Hepatocyte (in vitro differentiated cells): Measurements from ENCODE around the gene NAV2. TPM values are rescaled to one million over a fixed set of nuclear protein-coding genes. Genes with fewer than 3 reads are reported as not detected.

ENCODE experiments used
- DNase-seq: peaks from one replicate; pipeline ENCODE4 v3.0.0-alpha.2; 2016; ENCODE audit warnings: low spot score
- H2AFZ ChIP-seq: fragments of 200-600 bp; sonication (generic); 2 replicates; pipeline ENCODE4 v1.6.0; 2016; ENCODE audit warnings: antibody characterized with exemption, mild to moderate bottlenecking
- H3K27ac ChIP-seq: fragments of 200-600 bp; sonication (generic); 2 replicates; pipeline ENCODE4 v1.5.1; 2016; ENCODE audit warnings: mild to moderate bottlenecking
- H3K27me3 ChIP-seq: fragments of 200-600 bp; sonication (generic); 2 replicates; pipeline ENCODE4 v1.6.1; 2016
- H3K36me3 ChIP-seq: fragments of 200-600 bp; sonication (generic); replicated peaks from 2 replicates; pipeline ENCODE4 v1.5.1; 2016; ENCODE audit warnings: low read depth; ENCODE audit not compliant: insufficient read depth
- H3K4me1 ChIP-seq: fragments of 200-600 bp; sonication (generic); 2 replicates; pipeline ENCODE4 v1.5.1; 2016; ENCODE audit warnings: mild to moderate bottlenecking, moderate library complexity; ENCODE audit not compliant: insufficient read depth
- H3K4me2 ChIP-seq: fragments of 200-600 bp; sonication (generic); 2 replicates; pipeline ENCODE4 v1.6.0; 2016
- H3K4me3 ChIP-seq: fragments of 200-600 bp; sonication (generic); 2 replicates; pipeline ENCODE4 v1.5.1; 2016; ENCODE audit warnings: mild to moderate bottlenecking
- H3K79me2 ChIP-seq: fragments of 200-600 bp; sonication (generic); 2 replicates; pipeline ENCODE4 v1.6.0; 2017; ENCODE audit warnings: mild to moderate bottlenecking
- H3K9me2 ChIP-seq: fragments of 200-600 bp; sonication (generic); replicated peaks from 2 replicates; pipeline ENCODE4 v1.6.0; 2017; ENCODE audit warnings: mild to moderate bottlenecking; ENCODE audit not compliant: insufficient read depth
- H3K9me3 ChIP-seq: fragments of 200-600 bp; sonication (generic); 2 replicates; pipeline ENCODE4 v1.5.1; 2016; ENCODE audit warnings: low read depth, mild to moderate bottlenecking
- H4K20me1 ChIP-seq: fragments of 200-600 bp; sonication (generic); 2 replicates; pipeline ENCODE4 v1.6.0; 2016; ENCODE audit warnings: mild to moderate bottlenecking; ENCODE audit not compliant: insufficient read depth, poor library complexity, severe bottlenecking
- EZH2 ChIP-seq: fragments of 200-600 bp; sonication (generic); IDR thresholded peaks from 2 replicates; pipeline ENCODE4 v1.6.1; 2016; ENCODE audit warnings: antibody characterized with exemption, mild to moderate bottlenecking, borderline replicate concordance
- EZH2phosphoT487 ChIP-seq: fragments of 200-600 bp; sonication (generic); IDR thresholded peaks from one replicate; pipeline ENCODE4 v1.6.1; 2018; ENCODE audit warnings: antibody characterized with exemption, mild to moderate bottlenecking, low read depth, moderate library complexity; ENCODE audit not compliant: unreplicated experiment, severe bottlenecking
- WGBS: methylation state at CpG from one replicate; pipeline ENCODE4 v1.1.6; 2016; ENCODE audit warnings: low lambda C conversion rate; ENCODE audit errors: missing lambda C conversion rate; 5-methylcytosine and 5-hydroxymethylcytosine counted together
- polyA plus RNA-seq: library from polyadenylated mRNA; unstranded; fragments of >200 nt; fragmentation: Nextera tagmentation; extraction: Ambion mirVana; gene quantifications from 2 replicates; pipeline ENCODE4 v1.2.1, GENCODE V29; 2016
- total RNA-seq: library from RNA; depleted of rRNA; stranded (reverse); fragments of >200 nt; gene quantifications from 2 replicates; pipeline ENCODE4 v1.2.3, GENCODE V29; 2014
- TF ChIP-seq, protein P1 (sequence below): fragments of 200-600 bp; sonication (generic); IDR thresholded peaks from 2 replicates; pipeline ENCODE4 v1.5.1; 2016; ENCODE audit warnings: antibody characterized with exemption, mild to moderate bottlenecking; ENCODE audit not compliant: poor library complexity

Gene NAV2
- total and polyA plus RNA-seq, 2 experiments from 2014 or later: 23.7 to 30.8 TPM

GRCh38 chr11:19679952-19680828 lies 32.4 kb upstream of the NAV2 start:
- Histone ChIP-seq H3K27me3 (no peaks in the 10 kb centered on the region), H3K4me3 (no peak overlapping the region), H3K9me2 (no peaks in the 10 kb centered on the region), H3K4me1 (peaks cover 9% of the 10 kb centered on the region), H3K4me2 (peak overlapping the region; percentile 22), H3K9me3 (no peaks in the 10 kb centered on the region), H2AFZ (no peak overlapping the region), H3K79me2 (no peaks in the 10 kb centered on the region), H3K27ac (peak overlapping the region; percentile 49), H4K20me1 (no peaks in the 10 kb centered on the region), H3K36me3 (no peaks in the 10 kb centered on the region)
- 29% methylated on average over 12 of the region's 12 CpGs for WGBS
- TF ChIP-seq EZH2phosphoT487 (no peak), EZH2 (no peak)
- TF ChIP-seq, protein P1, sequence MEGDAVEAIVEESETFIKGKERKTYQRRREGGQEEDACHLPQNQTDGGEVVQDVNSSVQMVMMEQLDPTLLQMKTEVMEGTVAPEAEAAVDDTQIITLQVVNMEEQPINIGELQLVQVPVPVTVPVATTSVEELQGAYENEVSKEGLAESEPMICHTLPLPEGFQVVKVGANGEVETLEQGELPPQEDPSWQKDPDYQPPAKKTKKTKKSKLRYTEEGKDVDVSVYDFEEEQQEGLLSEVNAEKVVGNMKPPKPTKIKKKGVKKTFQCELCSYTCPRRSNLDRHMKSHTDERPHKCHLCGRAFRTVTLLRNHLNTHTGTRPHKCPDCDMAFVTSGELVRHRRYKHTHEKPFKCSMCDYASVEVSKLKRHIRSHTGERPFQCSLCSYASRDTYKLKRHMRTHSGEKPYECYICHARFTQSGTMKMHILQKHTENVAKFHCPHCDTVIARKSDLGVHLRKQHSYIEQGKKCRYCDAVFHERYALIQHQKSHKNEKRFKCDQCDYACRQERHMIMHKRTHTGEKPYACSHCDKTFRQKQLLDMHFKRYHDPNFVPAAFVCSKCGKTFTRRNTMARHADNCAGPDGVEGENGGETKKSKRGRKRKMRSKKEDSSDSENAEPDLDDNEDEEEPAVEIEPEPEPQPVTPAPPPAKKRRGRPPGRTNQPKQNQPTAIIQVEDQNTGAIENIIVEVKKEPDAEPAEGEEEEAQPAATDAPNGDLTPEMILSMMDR: no peak
- peak; percentile 88 for DNase-seq

- H3K4me1 ChIP-seq: peaks cover 9% of the 10 kb centered on the region
- H4K20me1 ChIP-seq: no peaks in the 10 kb centered on the region
- no peak overlapping the region for H3K27ac ChIP-seq
- H3K27me3 ChIP-seq: no peaks in the 10 kb centered on the region
- H3K4me2 ChIP-seq: peak overlapping the region; percentile 22
- no peaks in the 10 kb centered on the region for H3K9me3 ChIP-seq
- 82% methylated on average over 4 of the region's 4 CpGs for WGBS
- no peak overlapping the region for H3K4me3 ChIP-seq
- TF ChIP-seq EZH2phosphoT487 (no peak), EZH2 (no peak)
- TF ChIP-seq, protein P1: no peak
- H2AFZ ChIP-seq: no peak overlapping the region
- no peaks in the 10 kb centered on the region for H3K79me2 ChIP-seq
- no peak for DNase-seq
- no peaks in the 10 kb centered on the region for H3K36me3 ChIP-seq
- no peaks in the 10 kb centered on the region for H3K9me2 ChIP-seq
These were observed 31.7 kb upstream of the NAV2 start for GRCh38 chr11:19680829-19681368.

GRCh38 chr11:19683141-19683805 lies 29.4 kb upstream of the NAV2 start:
- Histone ChIP-seq H3K4me1 (peaks cover 6% of the 10 kb centered on the region), H3K79me2 (no peaks in the 10 kb centered on the region), H3K9me3 (no peaks in the 10 kb centered on the region), H3K4me3 (no peak overlapping the region), H3K27me3 (no peaks in the 10 kb centered on the region), H4K20me1 (no peaks in the 10 kb centered on the region), H2AFZ (no peak overlapping the region), H3K4me2 (no peak overlapping the region), H3K36me3 (no peaks in the 10 kb centered on the region), H3K9me2 (no peaks in the 10 kb centered on the region), H3K27ac (no peak overlapping the region)
- TF ChIP-seq EZH2phosphoT487 (no peak), EZH2 (no peak)
- TF ChIP-seq, protein P1: no peak
- no peak for DNase-seq
- WGBS: 87% methylated on average over 5 of the region's 5 CpGs
